ENCODE measurements around the gene CAPRIN2.

GRCh38 chr12:30740274-30740673 is 14.5 kb downstream of the CAPRIN2 start:
- TF ChIP-seq CTCF (IDR thresholded peaks at IDR 0.05) = no peak
- no peak for TF ChIP-seq POLR2A (IDR thresholded peaks at IDR 0.05)
